Natural killer cell (primary cell): ENCODE results near the gene PLA2G4A. TPM values are rescaled to one million over a fixed set of nuclear protein-coding genes. Genes with fewer than 3 reads are reported as not detected.

Experiments
- ATAC-seq, 3 donors: fragments of 150-1000 bp in 2 of 3; fragments of 200-7000 bp in 1 of 3; cut with Tn5 transposase; 1 replicate in 1 of 3; 2 replicates in 2 of 3; pipeline ENCODE4 v1.10.0; 2021; ENCODE audit warnings: mild to moderate bottlenecking in 2 of 3, moderate library complexity in 2 of 3
- DNase-seq, 2 donors: peaks; one replicate each; pipeline versions ENCODE4 v3.0.0 to v3.0.0-alpha.2; 2013 to 2021; ENCODE audit warnings: mixed read lengths in 1 of 2
- H3K27ac ChIP-seq: one replicate; pipeline ENCODE4 v1.5.1; 2013; ENCODE audit warnings: mild to moderate bottlenecking, low read length
- H3K27me3 ChIP-seq: one replicate; pipeline ENCODE4 v1.6.1; 2013; ENCODE audit warnings: low read length; ENCODE audit not compliant: control insufficient read depth, insufficient read depth
- H3K36me3 ChIP-seq: one replicate; pipeline ENCODE4 v1.6.1; 2013; ENCODE audit warnings: low read length; ENCODE audit not compliant: control insufficient read depth, insufficient read depth
- H3K4me1 ChIP-seq: one replicate; pipeline ENCODE4 v1.6.1; 2013; ENCODE audit warnings: low read length; ENCODE audit not compliant: control insufficient read depth, insufficient read depth
- H3K4me3 ChIP-seq: one replicate; pipeline ENCODE4 v1.5.1; 2013; ENCODE audit warnings: low read length
- H3K9me3 ChIP-seq: one replicate; pipeline ENCODE4 v1.6.1; 2013; ENCODE audit warnings: low read length; ENCODE audit not compliant: control insufficient read depth, insufficient read depth
- H3K27ac Mint-ChIP-seq, 2 donors: one replicate each; pipeline ENCODE4 v1.8.0; 2022; ENCODE audit warnings: mild to moderate bottlenecking in 2 of 2, mixed read lengths in 2 of 2, moderate library complexity in 1 of 2
- H3K27me3 Mint-ChIP-seq, 2 donors: one replicate each; pipeline ENCODE4 v1.8.0; 2022; ENCODE audit warnings: low read depth in 2 of 2, mixed read lengths in 2 of 2
- H3K36me3 Mint-ChIP-seq: one replicate; pipeline ENCODE4 v1.8.0; 2022; ENCODE audit warnings: mixed read lengths
- H3K4me1 Mint-ChIP-seq, 2 donors: one replicate each; pipeline ENCODE4 v1.8.0; 2022; ENCODE audit warnings: mixed read lengths in 2 of 2
- H3K4me3 Mint-ChIP-seq: one replicate; pipeline ENCODE4 v1.8.0; 2022; ENCODE audit warnings: mild to moderate bottlenecking, moderate library complexity, mixed read lengths
- H3K9me3 Mint-ChIP-seq, 2 donors: one replicate each; pipeline ENCODE4 v1.8.0; 2022; ENCODE audit warnings: mixed read lengths in 2 of 2
- WGBS: methylation state at CpG from one replicate; pipeline ENCODE4 v1.1.7; 2013; ENCODE audit warnings: missing lambda C conversion rate; ENCODE audit not compliant: insufficient coverage; 5-methylcytosine and 5-hydroxymethylcytosine counted together
- intact Hi-C: fragments of 100-400 bp; cut with micrococcal nuclease; formaldehyde crosslinking; loops from one replicate; pipeline ENCODE4 v1.14.2; 2022
- total RNA-seq, 4 donors: library from RNA; stranded (reverse); fragments of 120-200 nt in 1 of 4; gene quantifications; one replicate each; pipeline versions ENCODE4 v1.2.3 to v1.2.4, GENCODE V29; 2013 to 2022
- TF ChIP-seq, protein P1 (sequence below): fragments of 200-600 bp; IDR thresholded peaks from one replicate; pipeline ENCODE4 v1.8.0; 2022; ENCODE audit warnings: antibody characterized with exemption

Gene PLA2G4A
- total RNA-seq, 3 donors from 2014 or later (not counting 1 experiment from before 2014, with no cell fraction given): 0.33 to 1.3 (median 0.45) TPM

DNA sequence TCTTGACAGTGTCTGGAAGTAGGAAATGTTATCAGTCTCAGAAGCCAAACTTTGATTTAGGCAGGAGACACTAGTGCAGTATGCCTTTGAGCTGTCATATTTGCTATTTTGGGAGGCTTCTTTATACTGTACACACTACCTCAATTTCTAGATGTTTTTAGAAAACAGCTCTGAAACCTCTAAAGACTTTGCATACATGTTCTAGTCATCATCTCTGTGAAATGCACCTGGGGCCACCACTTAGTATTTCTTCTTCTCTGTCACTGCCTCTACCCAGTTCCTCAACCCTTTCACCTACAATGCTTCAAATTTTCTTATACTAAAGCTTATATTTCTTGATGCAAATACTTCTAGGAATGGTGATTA, 29.1 kb upstream of the PLA2G4A start:
- ATAC-seq: peak in 1 of 3 donors; percentile 14
- no peaks in the 10 kb centered on the region for H3K4me1 ChIP-seq
- H3K27ac ChIP-seq: no peak overlapping the region
- no peak overlapping the region for H3K27ac Mint-ChIP-seq
- no peak overlapping the region for H3K4me3 ChIP-seq
- no peak overlapping the region for H3K4me3 Mint-ChIP-seq
- H3K4me1 Mint-ChIP-seq: no peaks in the 10 kb centered on the region
- intact Hi-C loops: no loop called here
- H3K27me3 ChIP-seq: no peaks in the 10 kb centered on the region
- H3K36me3 Mint-ChIP-seq: no peaks in the 10 kb centered on the region
- no peaks in the 10 kb centered on the region for H3K36me3 ChIP-seq
- TF ChIP-seq, protein P1, sequence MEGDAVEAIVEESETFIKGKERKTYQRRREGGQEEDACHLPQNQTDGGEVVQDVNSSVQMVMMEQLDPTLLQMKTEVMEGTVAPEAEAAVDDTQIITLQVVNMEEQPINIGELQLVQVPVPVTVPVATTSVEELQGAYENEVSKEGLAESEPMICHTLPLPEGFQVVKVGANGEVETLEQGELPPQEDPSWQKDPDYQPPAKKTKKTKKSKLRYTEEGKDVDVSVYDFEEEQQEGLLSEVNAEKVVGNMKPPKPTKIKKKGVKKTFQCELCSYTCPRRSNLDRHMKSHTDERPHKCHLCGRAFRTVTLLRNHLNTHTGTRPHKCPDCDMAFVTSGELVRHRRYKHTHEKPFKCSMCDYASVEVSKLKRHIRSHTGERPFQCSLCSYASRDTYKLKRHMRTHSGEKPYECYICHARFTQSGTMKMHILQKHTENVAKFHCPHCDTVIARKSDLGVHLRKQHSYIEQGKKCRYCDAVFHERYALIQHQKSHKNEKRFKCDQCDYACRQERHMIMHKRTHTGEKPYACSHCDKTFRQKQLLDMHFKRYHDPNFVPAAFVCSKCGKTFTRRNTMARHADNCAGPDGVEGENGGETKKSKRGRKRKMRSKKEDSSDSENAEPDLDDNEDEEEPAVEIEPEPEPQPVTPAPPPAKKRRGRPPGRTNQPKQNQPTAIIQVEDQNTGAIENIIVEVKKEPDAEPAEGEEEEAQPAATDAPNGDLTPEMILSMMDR: no peak
- no peaks in the 10 kb centered on the region for H3K27me3 Mint-ChIP-seq
- H3K9me3 Mint-ChIP-seq: peaks cover 3 to 4% of the 10 kb centered on the region in 2 donors
- H3K9me3 ChIP-seq: no peaks in the 10 kb centered on the region
- DNase-seq: no peak

- DNase-seq: no peak
- no peak for ATAC-seq
Measured at GRCh38 chr1:186802388-186802787, 26.4 kb upstream of the PLA2G4A start.

DNA sequence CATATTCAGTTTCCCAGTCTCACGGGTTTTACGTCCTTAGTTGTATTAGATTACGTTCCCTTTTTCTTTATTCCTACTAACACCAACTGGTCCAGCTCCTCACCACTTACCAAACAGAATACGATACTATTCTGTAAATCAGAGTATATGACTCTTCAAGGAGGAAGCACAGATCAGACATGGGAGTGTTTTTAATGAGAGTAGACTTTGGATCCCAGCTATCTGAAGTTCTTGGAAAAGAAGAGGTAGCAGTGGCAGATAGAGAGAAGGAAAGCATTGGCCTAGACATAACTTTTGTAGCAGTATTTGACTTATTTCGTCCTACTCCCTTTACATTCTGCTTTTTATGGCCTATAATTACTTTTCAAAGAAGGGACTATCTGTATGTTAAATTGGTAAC, 24.1 kb upstream of the PLA2G4A start:
- DNase-seq (no peak), ATAC-seq (no peak)
- Mint-ChIP-seq H3K4me3 (no peak overlapping the region), H3K4me1 (no peaks in the 10 kb centered on the region), H3K27ac (no peak overlapping the region), H3K27me3 (no peaks in the 10 kb centered on the region), H3K9me3 (peaks cover 0 to 3% of the 10 kb centered on the region in 2 donors), H3K36me3 (no peaks in the 10 kb centered on the region)
- WGBS: 92% methylated on average over 1 of the region's 5 CpGs
- no peaks in the 10 kb centered on the region for H3K27me3 ChIP-seq
- intact Hi-C loops: no loop called here
- TF ChIP-seq, protein P1: no peak
- no peak overlapping the region for H3K27ac ChIP-seq
- H3K4me1 ChIP-seq: no peaks in the 10 kb centered on the region
- H3K4me3 ChIP-seq: no peak overlapping the region
- no peaks in the 10 kb centered on the region for H3K9me3 ChIP-seq
- H3K36me3 ChIP-seq: no peaks in the 10 kb centered on the region

More at GRCh38 chr1:186802388-186802787, 26.4 kb upstream of the PLA2G4A start:
- Mint-ChIP-seq H3K9me3 (peaks cover 3 to 4% of the 10 kb centered on the region in 2 donors), H3K36me3 (no peaks in the 10 kb centered on the region), H3K4me1 (no peaks in the 10 kb centered on the region), H3K27ac (no peak overlapping the region), H3K4me3 (no peak overlapping the region), H3K27me3 (no peaks in the 10 kb centered on the region)
- TF ChIP-seq, protein P1: no peak
- intact Hi-C loops: no loop called here
- Histone ChIP-seq H3K27me3 (no peaks in the 10 kb centered on the region), H3K36me3 (no peaks in the 10 kb centered on the region), H3K4me1 (no peaks in the 10 kb centered on the region), H3K9me3 (no peaks in the 10 kb centered on the region), H3K27ac (no peak overlapping the region), H3K4me3 (no peak overlapping the region)
- no CpG with 5 or more reads among the region's 1 CpG for WGBS

- Histone ChIP-seq H3K36me3 (no peaks in the 10 kb centered on the region), H3K27ac (no peak overlapping the region), H3K4me3 (no peak overlapping the region), H3K9me3 (no peaks in the 10 kb centered on the region), H3K27me3 (no peaks in the 10 kb centered on the region), H3K4me1 (no peaks in the 10 kb centered on the region)
- no peak for DNase-seq
- H3K36me3 Mint-ChIP-seq: no peaks in the 10 kb centered on the region
- intact Hi-C loops: no loop called here
- H3K27ac Mint-ChIP-seq: no peak overlapping the region
- no peaks in the 10 kb centered on the region for H3K9me3 Mint-ChIP-seq
- H3K4me3 Mint-ChIP-seq: no peak overlapping the region
- 60% methylated on average over 3 of the region's 3 CpGs for WGBS
- no peaks in the 10 kb centered on the region for H3K27me3 Mint-ChIP-seq
- ATAC-seq: no peak
- TF ChIP-seq, protein P1: no peak
- H3K4me1 Mint-ChIP-seq: no peaks in the 10 kb centered on the region
Measured at GRCh38 chr1:186806477-186806876, 22.3 kb upstream of the PLA2G4A start.
